ENCODE data around the gene CNOT9.
A peak's percentile ranks its signal among the peaks of the same experiment; 100 is the strongest.

Gene CNOT9

DNA sequence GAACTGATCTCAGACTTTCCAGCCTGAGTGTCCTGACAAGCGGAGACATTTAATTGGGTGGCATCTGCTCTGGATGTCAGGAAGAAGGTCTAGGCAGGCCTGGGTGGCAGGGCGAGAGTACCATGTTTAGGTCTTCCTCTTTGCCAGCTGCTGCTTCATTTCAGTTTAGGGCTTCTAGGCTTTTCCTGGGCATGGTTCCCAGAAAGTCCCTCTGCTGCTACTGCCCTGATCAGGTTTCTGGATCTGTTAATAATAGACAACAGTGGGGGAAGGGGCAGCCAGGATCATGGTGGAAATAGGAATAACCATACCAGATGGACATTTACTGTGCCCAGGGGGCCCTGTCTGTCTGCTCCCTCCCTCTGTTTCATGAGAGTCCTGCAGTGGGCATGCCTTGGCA lies 36.8 kb downstream of the CNOT9 start:
- TF ChIP-seq CEBPB (IDR thresholded peaks at IDR 0.05): no peak
- no peak for TF ChIP-seq FOXM1 (IDR thresholded peaks at IDR 0.05; ENCODE audit: borderline replicate concordance, low read depth)
- TF ChIP-seq YY1 (IDR thresholded peaks at IDR 0.05; ENCODE audit: low read depth): no peak
- TF ChIP-seq MAX (IDR thresholded peaks at IDR 0.05): no peak

DNA sequence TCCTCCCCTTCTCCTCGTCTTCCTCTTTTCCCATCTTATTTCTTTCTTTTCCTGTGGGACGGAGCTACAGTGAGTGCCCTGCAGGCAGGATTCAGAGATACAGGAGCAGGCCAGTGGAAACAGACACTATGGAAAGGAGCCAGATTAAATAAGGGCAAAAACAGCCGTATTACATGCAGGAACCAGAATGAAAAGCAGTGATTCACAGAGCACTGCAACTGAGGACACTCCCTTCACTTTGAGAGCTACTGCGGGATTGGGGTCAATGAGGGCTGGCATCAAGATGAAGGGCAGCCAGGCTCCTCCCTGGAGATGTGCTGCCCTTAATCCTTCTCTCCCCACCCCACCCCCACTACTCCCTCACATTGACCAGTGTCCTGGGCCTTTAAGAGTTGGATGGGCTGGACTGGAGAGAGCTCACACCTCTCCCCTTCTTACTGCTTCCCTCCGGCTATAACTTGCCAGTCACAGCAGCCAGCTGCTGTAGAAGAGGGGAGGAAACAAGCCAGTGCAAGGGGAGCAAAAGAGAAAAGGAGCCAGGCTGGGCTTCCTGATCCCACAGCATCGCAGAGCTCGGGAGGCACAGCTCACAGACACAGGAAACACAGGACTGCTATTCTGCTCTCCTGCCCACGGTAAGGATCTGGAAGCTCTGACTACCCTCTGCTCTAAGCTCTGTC lies 38.9 kb downstream of the CNOT9 start, which contains the start of gene PLCD4:
PLCD4 (plus strand) TSS at position 464 of the 680 bp plus-strand sequence. CDS start 7,841 bp downstream, outside the sequence.
- TF ChIP-seq NFIC (IDR thresholded peaks at IDR 0.05) (no peak), TEAD4 (IDR thresholded peaks at IDR 0.05) (no peak), USF1 (IDR thresholded peaks at IDR 0.05) (no peak)

GRCh38 chr2:218615868-218616315 lies 47.3 kb downstream of the CNOT9 start:
- no peak for TF ChIP-seq TAF1 (IDR thresholded peaks at IDR 0.05; ENCODE audit: low read depth)
- TF ChIP-seq FOXM1 (IDR thresholded peaks at IDR 0.05; ENCODE audit: borderline replicate concordance, low read depth): no peak
- no peak for TF ChIP-seq TEAD4 (IDR thresholded peaks at IDR 0.05)
- TF ChIP-seq MAX (IDR thresholded peaks at IDR 0.05): no peak
- TF ChIP-seq, protein P1, sequence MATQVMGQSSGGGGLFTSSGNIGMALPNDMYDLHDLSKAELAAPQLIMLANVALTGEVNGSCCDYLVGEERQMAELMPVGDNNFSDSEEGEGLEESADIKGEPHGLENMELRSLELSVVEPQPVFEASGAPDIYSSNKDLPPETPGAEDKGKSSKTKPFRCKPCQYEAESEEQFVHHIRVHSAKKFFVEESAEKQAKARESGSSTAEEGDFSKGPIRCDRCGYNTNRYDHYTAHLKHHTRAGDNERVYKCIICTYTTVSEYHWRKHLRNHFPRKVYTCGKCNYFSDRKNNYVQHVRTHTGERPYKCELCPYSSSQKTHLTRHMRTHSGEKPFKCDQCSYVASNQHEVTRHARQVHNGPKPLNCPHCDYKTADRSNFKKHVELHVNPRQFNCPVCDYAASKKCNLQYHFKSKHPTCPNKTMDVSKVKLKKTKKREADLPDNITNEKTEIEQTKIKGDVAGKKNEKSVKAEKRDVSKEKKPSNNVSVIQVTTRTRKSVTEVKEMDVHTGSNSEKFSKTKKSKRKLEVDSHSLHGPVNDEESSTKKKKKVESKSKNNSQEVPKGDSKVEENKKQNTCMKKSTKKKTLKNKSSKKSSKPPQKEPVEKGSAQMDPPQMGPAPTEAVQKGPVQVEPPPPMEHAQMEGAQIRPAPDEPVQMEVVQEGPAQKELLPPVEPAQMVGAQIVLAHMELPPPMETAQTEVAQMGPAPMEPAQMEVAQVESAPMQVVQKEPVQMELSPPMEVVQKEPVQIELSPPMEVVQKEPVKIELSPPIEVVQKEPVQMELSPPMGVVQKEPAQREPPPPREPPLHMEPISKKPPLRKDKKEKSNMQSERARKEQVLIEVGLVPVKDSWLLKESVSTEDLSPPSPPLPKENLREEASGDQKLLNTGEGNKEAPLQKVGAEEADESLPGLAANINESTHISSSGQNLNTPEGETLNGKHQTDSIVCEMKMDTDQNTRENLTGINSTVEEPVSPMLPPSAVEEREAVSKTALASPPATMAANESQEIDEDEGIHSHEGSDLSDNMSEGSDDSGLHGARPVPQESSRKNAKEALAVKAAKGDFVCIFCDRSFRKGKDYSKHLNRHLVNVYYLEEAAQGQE (IDR thresholded peaks at IDR 0.05; ENCODE audit: low read depth): no peak
- no peak for TF ChIP-seq RAD21 (IDR thresholded peaks at IDR 0.05; ENCODE audit: low read depth)
- no peak for TF ChIP-seq ZBTB7A (IDR thresholded peaks at IDR 0.05; ENCODE audit: low read depth)

DNA sequence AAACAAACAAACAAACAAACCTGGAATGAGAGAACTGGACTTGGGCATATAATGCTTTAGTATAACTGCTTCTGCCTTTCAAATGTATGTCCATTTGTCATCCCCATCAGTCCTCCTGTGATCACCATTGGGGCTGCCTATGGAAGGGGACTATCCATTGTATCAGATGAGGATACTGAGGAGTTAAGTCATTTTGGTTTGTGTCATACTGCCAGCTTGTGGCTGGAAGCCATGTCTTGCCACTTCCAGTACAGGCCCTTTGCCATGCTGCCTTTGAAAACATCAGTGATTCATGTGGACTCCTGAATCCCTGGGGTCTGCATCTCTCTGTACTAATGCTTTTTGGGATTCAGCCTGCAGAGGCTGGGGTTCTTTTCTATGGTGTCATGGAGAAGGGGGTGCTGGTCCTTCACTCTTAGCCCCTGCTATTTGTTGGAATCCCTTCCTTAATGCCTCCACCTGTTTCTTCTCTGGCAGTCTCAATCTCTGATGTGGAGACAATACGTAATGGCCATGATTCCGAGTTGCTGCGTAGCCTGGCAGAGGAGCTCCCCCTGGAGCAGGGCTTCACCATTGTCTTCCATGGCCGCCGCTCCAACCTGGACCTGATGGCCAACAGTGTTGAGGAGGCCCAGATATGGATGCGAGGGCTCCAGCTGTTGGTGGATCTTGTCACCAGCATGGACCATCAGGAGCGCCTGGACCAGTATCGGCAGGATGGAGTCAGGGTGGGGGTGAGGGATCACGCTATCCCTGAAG lies 49.6 kb downstream of the CNOT9 start:
- TF ChIP-seq RAD21 (IDR thresholded peaks at IDR 0.05; ENCODE audit: low read depth) (peak; percentile 37), TCF12 (IDR thresholded peaks at IDR 0.05; ENCODE audit: low read depth) (no peak), NFIC (IDR thresholded peaks at IDR 0.05) (no peak), YY1 (IDR thresholded peaks at IDR 0.05; ENCODE audit: low read depth) (no peak), MAX (IDR thresholded peaks at IDR 0.05) (no peak)

DNA sequence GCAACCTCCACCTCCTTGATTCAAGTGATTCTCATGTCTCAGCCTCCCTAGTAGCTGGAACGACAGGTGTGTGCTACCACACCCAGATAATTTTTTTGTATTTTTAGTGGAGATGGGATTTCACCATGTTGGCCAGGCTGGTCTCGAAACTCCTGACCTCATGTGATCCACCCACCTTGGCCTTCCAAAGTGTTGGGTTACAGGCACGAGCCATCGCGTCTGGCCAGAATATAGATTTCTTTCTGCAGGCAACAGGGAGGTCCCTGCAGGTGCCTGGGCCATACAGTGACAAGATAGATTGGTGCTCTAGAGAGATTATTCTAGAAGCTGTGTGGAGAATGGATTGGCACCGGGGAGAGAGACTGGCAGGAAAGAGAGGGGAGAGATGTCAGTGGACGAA lies 52.4 kb downstream of the CNOT9 start:
- no peak for TF ChIP-seq NFIC (IDR thresholded peaks at IDR 0.05)
- TF ChIP-seq TAF1 (IDR thresholded peaks at IDR 0.05; ENCODE audit: low read depth): no peak
- no peak for TF ChIP-seq RAD21 (IDR thresholded peaks at IDR 0.05; ENCODE audit: low read depth)
- TF ChIP-seq FOXM1 (IDR thresholded peaks at IDR 0.05; ENCODE audit: borderline replicate concordance, low read depth): no peak
- TF ChIP-seq EGR1 (IDR thresholded peaks at IDR 0.05): no peak
- TF ChIP-seq MAX (IDR thresholded peaks at IDR 0.05): no peak
- TF ChIP-seq, protein P1 (IDR thresholded peaks at IDR 0.05; ENCODE audit: low read depth): no peak
- TF ChIP-seq YY1 (IDR thresholded peaks at IDR 0.05; ENCODE audit: low read depth): no peak
- TF ChIP-seq TEAD4 (IDR thresholded peaks at IDR 0.05): no peak
- no peak for TF ChIP-seq ZBTB7A (IDR thresholded peaks at IDR 0.05; ENCODE audit: low read depth)
- no peak for TF ChIP-seq TCF12 (IDR thresholded peaks at IDR 0.05; ENCODE audit: low read depth)
- TF ChIP-seq CEBPB (IDR thresholded peaks at IDR 0.05): no peak
- TF ChIP-seq USF1 (IDR thresholded peaks at IDR 0.05): no peak
- TF ChIP-seq CREB1 (IDR thresholded peaks at IDR 0.05; ENCODE audit: low read depth): no peak
- no peak for TF ChIP-seq EP300 (IDR thresholded peaks at IDR 0.05; ENCODE audit: borderline replicate concordance)

Data from Ishikawa (cell line).